ENCODE results near the gene BCR. TPM values are rescaled to one million over a fixed set of nuclear protein-coding genes. Genes with fewer than 3 reads are reported as not detected.

The BCR gene
- total RNA-seq, 2 experiments from 2014 or later = 62.3 to 63.3 TPM

DNA sequence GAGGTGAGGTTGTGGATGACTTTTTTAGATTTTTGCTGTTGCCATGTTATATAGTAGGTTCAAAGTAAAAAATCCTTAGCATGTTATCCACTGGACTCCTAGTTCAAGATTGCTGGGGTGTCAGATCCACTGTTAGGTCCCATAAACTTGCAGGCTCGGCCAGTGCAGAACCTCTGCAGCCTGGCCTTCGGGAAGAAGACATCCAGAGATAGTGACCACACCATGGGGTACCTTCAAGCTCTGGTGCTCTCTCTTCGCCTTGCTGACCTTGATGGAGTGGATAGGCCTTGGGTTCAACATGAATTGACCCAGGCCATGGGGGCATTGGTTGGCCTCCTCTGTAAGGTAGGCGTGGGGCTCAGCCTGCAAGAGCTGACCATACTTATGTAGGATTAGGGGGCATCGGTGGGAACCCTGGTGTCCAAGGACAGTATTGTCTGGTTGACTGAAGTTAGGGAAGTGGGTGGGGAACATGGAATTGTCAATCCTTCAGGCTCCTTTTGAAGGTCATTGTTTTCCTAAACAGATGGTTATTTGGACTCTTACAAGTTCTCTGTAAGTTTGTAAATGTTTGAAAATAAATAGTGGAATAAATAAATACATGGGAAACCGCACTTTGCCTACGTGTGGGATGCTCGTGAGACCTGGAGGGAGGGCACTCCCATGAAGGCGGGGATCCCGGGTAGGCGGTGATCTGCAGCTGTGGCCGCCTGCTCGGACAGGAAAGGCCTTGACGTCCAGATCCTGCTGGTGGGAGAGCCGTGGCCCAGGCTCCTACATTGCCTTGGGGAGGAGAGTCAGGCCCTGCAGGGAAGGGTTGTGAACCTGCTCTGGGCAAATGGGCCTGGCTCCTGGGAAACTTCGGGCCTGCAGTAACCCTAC lies 37.1 kb downstream of the BCR start:
- H3K4me1 Mint-ChIP-seq (ENCODE audit: low read depth) = peaks cover 93% of the 10 kb centered on the region
- peaks cover 4% of the 10 kb centered on the region for H3K36me3 Mint-ChIP-seq (ENCODE audit: low read depth)
- peak overlapping the region; percentile 48 for H3K4me3 Mint-ChIP-seq
- no peak for DNase-seq
- H3K9me3 Mint-ChIP-seq = no peaks in the 10 kb centered on the region
- peak overlapping the region; percentile 90 for H3K27ac Mint-ChIP-seq
- CTCF ChIA-PET = interaction anchor here (1.0 kb wide), 1 partner anchor 11 kb away, joined by 5 read pairs; no protein-coding TSS in a partner anchor
- intact Hi-C loops (cut with micrococcal nuclease) = no loop called here
- no peaks in the 10 kb centered on the region for H3K27me3 Mint-ChIP-seq (ENCODE audit: low read depth)

DNA sequence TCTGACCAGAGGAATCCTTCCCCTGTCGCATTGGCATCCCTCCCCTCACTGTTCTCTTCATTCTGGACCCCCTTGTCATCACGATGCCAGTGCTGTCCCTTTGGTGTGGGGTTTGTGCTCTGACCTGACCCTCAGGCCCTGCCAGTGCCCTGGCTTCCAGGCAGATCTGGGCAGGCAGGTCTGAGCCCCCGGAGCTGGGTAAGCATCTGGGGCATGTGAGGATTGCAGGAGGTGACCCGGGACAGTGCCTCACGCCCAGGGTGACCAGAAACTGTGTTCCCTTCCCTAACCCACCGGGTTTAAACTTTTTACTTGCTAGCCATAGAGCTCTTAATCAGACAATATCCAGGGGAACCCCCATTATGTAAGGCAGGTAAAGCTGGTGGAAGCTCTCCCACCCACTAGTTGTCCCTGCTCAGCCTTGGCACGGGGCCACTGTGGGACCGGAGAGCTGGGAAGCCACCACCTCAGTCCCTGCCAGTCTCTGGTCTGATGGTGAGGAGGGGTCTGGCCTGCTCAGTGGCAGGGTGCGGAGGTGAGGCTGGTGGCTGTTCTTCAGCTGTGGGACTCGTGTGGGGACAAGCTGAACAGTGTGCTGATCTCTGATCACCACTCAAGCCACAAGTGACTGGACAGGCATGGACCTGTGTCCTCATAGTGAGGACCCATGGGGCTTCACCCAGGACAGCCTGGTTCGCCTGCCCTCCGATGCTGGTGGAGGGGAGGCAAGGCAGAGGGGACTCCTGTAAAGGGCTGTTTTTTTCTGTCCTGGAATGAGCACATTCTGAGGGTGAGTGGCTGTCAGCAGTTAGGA lies 38.0 kb downstream of the BCR start:
- H3K4me1 Mint-ChIP-seq (ENCODE audit: low read depth) = peaks cover 98% of the 10 kb centered on the region
- CTCF ChIA-PET = interaction anchor here (0.6 to 1.0 kb wide), 2 partner anchors 11 to 18 kb away, joined by 3 to 5 read pairs; no protein-coding TSS in a partner anchor
- DNase-seq = no peak

DNA sequence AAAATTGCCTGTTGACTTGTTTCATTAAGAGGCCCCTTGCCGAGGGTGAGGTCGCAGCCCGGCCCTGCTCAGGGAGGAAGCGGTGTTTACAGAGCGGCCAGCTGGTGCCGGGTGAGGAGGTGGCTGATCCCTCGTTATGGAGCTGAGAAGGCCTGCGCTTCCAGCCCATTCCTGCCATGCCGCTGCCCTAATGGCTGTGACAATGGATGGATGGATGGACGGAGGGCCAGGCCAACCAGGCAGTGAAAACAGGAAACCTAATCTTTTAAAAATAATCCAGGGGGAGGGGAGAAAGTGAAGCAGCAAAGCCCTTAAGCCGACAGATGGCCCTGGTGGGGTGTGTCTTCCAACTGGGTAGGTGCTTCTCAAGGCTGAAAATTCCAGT lies 38.5 kb downstream of the BCR start:
- CTCF ChIA-PET = interaction anchor here (0.6 to 2.2 kb wide), 3 partner anchors 10 to 24 kb away, joined by 3 to 8 read pairs (median 5); no protein-coding TSS in a partner anchor
- Mint-ChIP-seq H3K27ac (peak overlapping the region; percentile 90), H3K36me3 (ENCODE audit: low read depth) (peaks cover 4% of the 10 kb centered on the region), H3K27me3 (ENCODE audit: low read depth) (no peaks in the 10 kb centered on the region), H3K4me1 (ENCODE audit: low read depth) (peaks cover 98% of the 10 kb centered on the region), H3K9me3 (no peaks in the 10 kb centered on the region), H3K4me3 (peak overlapping the region; percentile 77)
- intact Hi-C loops (cut with micrococcal nuclease) = no loop called here
- peak; percentile 49 for DNase-seq

More for the DNA sequence above, 38.0 kb downstream of the BCR start:
- Mint-ChIP-seq H3K36me3 (ENCODE audit: low read depth) (peaks cover 4% of the 10 kb centered on the region), H3K27ac (peak overlapping the region; percentile 90), H3K4me3 (peak overlapping the region; percentile 77), H3K27me3 (ENCODE audit: low read depth) (no peaks in the 10 kb centered on the region), H3K9me3 (no peaks in the 10 kb centered on the region)
- intact Hi-C loops (cut with micrococcal nuclease) = no loop called here

DNA sequence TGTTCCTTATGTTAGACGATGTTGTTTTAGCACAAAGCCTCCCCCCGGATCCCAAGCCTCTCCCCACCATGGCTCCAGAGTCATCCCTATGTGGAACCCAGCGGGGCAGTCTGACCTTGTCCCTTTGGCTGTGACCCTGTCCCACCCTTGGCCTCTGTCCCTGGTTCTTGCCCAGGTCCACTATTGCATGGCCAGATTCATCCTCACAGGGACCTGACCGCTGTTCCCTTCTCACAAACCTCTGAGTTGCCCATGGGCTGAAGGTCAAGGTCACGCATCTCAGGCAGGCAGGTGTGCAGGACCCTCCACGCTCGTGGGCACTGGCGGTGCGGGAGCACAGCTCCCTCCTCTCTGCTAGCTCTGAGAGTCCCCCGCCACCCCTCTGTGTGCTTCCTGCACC lies 39.0 kb downstream of the BCR start:
- DNase-seq = no peak
- H3K9me3 Mint-ChIP-seq = no peaks in the 10 kb centered on the region

DNA sequence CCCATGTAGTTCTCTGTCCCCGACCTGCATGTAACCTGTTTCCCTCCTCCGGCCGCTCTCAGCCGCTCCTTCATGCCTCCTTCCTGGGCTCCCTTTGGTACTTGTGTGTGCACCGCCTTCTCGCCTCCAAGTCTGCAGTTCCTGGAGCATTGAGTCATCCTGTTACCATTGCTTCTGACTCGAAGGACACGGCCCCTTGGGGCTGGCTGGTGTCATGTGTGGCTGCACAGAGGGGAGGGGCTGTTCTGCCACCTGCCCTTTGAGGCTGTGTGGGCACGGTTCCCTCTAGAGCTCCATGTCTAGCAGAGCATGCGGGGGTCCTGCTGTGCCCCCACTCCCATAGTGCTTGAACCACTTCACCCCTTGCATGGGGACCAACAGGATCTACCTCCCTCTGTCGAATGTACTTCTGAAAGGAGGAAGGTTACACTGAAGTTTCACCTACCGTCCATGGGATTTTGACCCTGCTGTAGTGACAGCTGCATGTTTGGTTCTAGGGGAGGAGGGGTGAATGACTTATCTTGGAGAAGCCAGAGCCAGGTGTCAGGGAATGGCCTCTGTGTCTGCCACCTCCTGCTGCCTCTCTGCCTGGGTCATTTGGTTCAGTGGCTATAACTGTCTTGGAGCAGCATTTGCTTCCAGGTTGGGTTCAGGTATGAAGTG lies 39.6 kb downstream of the BCR start:
- H3K4me3 Mint-ChIP-seq = peak overlapping the region; percentile 77
- CTCF ChIA-PET = interaction anchor here (0.7 to 2.2 kb wide), 3 partner anchors 16 to 64 kb away, joined by 3 to 8 read pairs (median 4); no protein-coding TSS in a partner anchor

More for the DNA sequence above, 39.0 kb downstream of the BCR start:
- H3K4me3 Mint-ChIP-seq = peak overlapping the region; percentile 77
- no peaks in the 10 kb centered on the region for H3K27me3 Mint-ChIP-seq (ENCODE audit: low read depth)
- H3K4me1 Mint-ChIP-seq (ENCODE audit: low read depth) = peaks cover 98% of the 10 kb centered on the region
- CTCF ChIA-PET = interaction anchor here (0.6 to 2.2 kb wide), 3 partner anchors 17 to 24 kb away, joined by 3 to 8 read pairs (median 4); no protein-coding TSS in a partner anchor
- intact Hi-C loops (cut with micrococcal nuclease) = no loop called here
- peaks cover 4% of the 10 kb centered on the region for H3K36me3 Mint-ChIP-seq (ENCODE audit: low read depth)
- peak overlapping the region; percentile 90 for H3K27ac Mint-ChIP-seq

DNA sequence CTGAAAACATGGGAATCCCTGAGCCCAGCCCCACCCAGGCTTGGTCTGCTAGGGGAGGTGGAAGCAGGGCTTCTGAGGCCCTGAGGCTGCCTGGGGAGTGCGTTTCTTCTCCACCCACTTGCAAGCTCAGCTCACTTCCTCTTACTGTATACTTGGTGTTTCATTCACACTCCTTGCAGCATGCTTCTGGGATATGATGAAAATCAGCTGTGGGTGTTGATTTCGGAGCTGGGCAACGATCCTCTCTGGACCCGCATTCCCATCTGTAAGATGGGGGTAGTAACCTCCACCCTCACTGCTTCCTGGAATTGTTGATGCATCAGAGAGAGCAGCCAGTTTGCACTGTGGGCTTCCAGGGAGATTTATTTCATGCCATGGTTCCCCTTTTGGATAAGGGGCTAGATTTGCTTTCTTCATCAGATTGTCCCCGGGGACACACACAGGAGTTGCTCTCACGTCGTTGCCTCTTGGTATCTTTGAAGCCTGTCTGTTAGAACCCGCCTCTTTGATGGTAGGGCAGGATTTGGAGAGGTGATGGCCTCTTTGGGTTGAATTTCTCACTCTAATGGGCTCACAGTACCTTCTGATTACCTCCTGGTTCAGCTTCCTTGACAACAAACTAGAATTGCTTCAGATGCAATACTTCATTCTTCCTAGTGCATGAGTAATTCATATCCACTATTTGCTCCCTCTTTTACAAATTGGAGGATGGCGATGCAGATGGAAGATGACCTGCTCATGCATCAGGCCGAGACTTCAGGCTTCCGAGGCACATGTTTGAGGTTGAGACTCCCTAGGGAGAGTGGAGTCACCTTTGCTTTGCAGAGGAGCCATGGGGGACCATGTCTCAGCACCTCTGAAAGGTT lies 40.4 kb downstream of the BCR start:
- intact Hi-C loops (cut with micrococcal nuclease) = loop anchor here (1.0 kb wide), 2 partner anchors 23 to 38 kb away; no protein-coding TSS in a partner anchor
- Mint-ChIP-seq H3K27ac (peak overlapping the region; percentile 90), H3K4me1 (ENCODE audit: low read depth) (peaks cover 97% of the 10 kb centered on the region)

More for the DNA sequence above, 39.6 kb downstream of the BCR start:
- Mint-ChIP-seq H3K4me1 (ENCODE audit: low read depth) (peaks cover 97% of the 10 kb centered on the region), H3K9me3 (no peaks in the 10 kb centered on the region), H3K27me3 (ENCODE audit: low read depth) (no peaks in the 10 kb centered on the region), H3K36me3 (ENCODE audit: low read depth) (peaks cover 4% of the 10 kb centered on the region), H3K27ac (peak overlapping the region; percentile 90)
- DNase-seq = peak; percentile 89
- intact Hi-C loops (cut with micrococcal nuclease) = loop anchor here (1.0 kb wide), 2 partner anchors 23 to 38 kb away; no protein-coding TSS in a partner anchor

DNA sequence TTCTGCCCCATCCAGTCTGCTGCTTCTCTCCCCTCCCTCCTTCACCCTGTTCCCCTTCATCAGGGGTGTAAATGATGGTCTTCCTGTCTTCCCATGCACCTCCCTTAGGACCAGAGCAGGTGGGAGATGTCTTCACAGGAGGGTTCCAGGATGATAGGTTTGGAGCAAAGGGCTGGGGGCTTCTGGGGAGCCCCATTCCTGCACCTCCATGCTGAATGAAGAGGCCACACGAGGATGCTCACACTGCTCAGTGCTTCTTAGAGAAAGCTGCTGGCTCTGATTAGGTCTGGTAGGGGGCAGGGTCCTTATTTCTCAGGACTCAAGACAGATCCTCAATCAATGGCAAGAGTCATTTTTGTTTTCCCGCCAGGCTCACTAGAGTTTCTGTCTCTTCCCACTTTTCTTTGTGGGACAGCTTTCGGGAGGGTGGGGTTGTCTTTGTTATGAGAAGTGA lies 41.1 kb downstream of the BCR start:
- no peak overlapping the region for H3K4me3 Mint-ChIP-seq
- H3K36me3 Mint-ChIP-seq (ENCODE audit: low read depth) = peaks cover 9% of the 10 kb centered on the region
- intact Hi-C loops (cut with micrococcal nuclease) = no loop called here
- H3K27ac Mint-ChIP-seq = peak overlapping the region; percentile 90
- no peak for DNase-seq
- H3K4me1 Mint-ChIP-seq (ENCODE audit: low read depth) = peaks cover 97% of the 10 kb centered on the region
- H3K27me3 Mint-ChIP-seq (ENCODE audit: low read depth) = no peaks in the 10 kb centered on the region
- CTCF ChIA-PET = no interaction called here
- H3K9me3 Mint-ChIP-seq = no peaks in the 10 kb centered on the region

More for the DNA sequence above, 40.4 kb downstream of the BCR start:
- H3K9me3 Mint-ChIP-seq = no peaks in the 10 kb centered on the region
- H3K36me3 Mint-ChIP-seq (ENCODE audit: low read depth) = peaks cover 6% of the 10 kb centered on the region
- CTCF ChIA-PET = interaction anchor here (0.7 to 2.2 kb wide), 2 partner anchors 23 to 65 kb away, joined by 3 to 8 read pairs; no protein-coding TSS in a partner anchor
- H3K4me3 Mint-ChIP-seq = peak overlapping the region; percentile 77
- peak; percentile 61 for DNase-seq
- H3K27me3 Mint-ChIP-seq (ENCODE audit: low read depth) = no peaks in the 10 kb centered on the region

DNA sequence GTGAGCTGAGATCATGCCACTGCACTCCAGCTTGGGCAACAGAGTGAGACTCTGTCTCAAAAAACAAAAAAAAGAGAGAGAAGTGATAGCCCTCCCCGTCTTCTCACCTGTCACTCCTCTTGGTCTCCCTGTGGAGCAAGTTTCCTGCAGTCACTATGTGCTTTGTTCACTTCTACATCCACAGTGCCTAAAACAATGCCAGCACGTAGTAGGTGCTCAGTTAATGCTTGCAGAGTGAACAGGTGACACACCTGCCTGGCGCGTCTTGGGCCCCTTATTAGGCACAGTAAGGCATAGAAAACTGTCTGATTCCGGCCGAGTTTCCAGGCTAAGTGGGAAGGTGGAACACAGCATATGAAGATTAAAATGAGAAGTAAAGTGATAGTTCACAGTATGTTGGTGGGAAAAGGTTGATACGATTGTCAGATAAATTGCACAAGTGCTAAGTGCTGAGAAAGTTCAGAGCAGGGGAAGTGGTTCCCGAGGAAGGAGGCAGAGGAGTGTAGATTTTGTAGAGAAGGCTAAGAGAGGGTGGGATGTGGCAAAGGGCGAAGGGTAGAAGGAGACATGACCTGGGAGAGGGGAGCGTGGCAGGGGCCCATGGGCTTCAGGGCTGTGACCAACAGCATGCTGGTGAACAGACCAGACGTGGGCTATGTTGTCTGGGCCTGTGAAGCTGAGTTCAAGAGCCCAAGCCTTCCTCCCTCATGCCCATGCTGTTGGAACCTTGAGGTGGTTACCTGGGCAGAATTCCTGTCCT lies 41.9 kb downstream of the BCR start:
- peaks cover 11% of the 10 kb centered on the region for H3K36me3 Mint-ChIP-seq (ENCODE audit: low read depth)
- peak overlapping the region; percentile 90 for H3K27ac Mint-ChIP-seq
- H3K4me1 Mint-ChIP-seq (ENCODE audit: low read depth) = peaks cover 97% of the 10 kb centered on the region
- H3K9me3 Mint-ChIP-seq = peaks cover under 1% of the 10 kb centered on the region
- no peaks in the 10 kb centered on the region for H3K27me3 Mint-ChIP-seq (ENCODE audit: low read depth)
- intact Hi-C loops (cut with micrococcal nuclease) = no loop called here
- CTCF ChIA-PET = no interaction called here
- H3K4me3 Mint-ChIP-seq = no peak overlapping the region
- DNase-seq = no peak

DNA sequence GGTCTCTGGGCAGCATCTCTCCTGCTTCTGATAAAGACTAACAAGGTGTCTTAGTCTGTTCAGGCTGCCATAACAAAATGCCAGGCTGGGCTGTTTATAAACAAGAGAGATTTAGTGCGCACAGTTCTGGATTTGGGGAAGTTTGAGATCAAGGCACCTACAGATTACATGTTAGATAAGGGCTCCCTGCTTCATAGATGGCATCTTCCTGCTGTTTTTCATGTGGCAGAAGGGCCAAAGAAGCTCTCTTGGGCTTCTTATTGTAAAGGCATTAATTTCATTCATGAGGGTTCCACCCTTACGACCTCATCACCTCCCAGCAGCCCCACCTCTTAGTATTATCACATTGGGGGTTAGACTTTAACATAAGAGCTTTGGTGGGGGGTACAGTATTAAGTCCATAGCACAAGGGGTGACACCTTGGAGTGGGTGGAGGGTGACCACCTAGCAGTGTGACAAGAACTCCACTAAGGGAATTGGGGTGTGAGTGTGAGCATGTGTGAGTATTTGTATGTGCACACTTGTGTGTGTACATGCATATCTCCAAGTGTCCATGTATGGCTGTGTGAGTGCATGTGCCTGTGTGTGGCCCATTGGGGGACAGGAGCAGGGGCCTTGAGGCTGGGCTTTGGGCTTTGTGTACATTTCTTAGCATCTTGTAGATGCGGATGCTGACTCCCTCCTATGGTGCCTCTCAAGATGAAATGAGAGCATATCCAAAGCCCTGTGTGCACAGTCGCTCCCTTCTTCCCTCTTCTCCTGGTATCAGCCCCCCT lies 42.7 kb downstream of the BCR start:
- Mint-ChIP-seq H3K9me3 (peaks cover 8% of the 10 kb centered on the region), H3K27ac (peak overlapping the region; percentile 90), H3K36me3 (ENCODE audit: low read depth) (peaks cover 19% of the 10 kb centered on the region), H3K27me3 (ENCODE audit: low read depth) (no peaks in the 10 kb centered on the region), H3K4me3 (no peak overlapping the region), H3K4me1 (ENCODE audit: low read depth) (peaks cover 97% of the 10 kb centered on the region)
- CTCF ChIA-PET = no interaction called here
- intact Hi-C loops (cut with micrococcal nuclease) = no loop called here
- no peak for DNase-seq
